GM19324 (cell line): ENCODE measurements around the gene ANKRD23.

Experiments used
- ATAC-seq: cut with Tn5 transposase; IDR thresholded peaks from one replicate; pipeline ENCODE4 v1.9.1; 2021; ENCODE audit warnings: mild to moderate bottlenecking, moderate library complexity; ENCODE audit not compliant: unreplicated experiment, low FRiP score

The ANKRD23 gene

DNA sequence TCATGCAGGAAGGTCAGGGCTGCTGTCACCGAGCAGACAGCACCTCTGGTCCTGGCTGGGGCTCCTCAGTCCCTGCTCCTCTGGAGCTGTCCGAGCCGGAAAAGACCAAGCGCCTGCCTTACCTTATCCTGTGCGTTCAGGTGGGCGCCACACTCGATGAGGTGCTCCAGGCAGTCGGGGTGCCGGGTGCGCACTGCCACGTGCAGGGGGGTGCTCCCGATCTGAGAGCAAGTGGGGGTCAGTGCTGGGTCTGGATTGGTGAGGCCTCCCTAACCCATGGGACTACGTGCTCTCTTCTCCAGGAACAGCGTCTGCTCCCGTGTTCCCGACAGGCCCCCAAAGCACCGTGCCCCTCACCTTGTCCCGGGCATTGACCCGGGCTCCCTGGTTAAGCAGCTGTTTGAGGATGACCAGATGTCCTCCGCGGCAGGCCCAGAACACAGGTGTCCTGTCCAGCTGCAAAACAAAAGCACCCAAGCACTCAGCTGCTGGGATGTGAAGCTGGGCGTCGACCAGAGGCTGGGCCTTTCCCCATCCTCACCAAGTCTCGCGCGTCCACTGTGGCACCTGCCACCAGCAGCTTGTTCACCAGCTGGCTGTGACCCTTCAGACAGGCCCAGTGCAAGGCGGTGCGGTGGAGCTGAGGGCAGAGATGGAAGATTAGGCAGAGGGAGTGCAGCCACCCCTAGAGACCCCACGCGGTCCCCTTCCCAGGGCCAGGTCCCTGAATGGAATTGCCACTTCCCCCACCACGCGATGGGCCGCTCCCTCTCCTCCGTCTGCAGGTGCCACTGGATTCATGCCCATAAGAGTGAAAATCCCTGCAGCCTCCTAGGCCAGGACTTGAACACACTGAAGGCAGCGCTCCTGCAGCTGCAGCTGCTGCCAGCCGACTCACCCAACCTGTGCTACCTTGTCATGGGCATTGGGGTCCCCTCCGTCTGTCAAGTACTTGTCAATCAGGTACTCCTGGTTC, 3.7 kb downstream of the ANKRD23 start:
- ATAC-seq: no peak

DNA sequence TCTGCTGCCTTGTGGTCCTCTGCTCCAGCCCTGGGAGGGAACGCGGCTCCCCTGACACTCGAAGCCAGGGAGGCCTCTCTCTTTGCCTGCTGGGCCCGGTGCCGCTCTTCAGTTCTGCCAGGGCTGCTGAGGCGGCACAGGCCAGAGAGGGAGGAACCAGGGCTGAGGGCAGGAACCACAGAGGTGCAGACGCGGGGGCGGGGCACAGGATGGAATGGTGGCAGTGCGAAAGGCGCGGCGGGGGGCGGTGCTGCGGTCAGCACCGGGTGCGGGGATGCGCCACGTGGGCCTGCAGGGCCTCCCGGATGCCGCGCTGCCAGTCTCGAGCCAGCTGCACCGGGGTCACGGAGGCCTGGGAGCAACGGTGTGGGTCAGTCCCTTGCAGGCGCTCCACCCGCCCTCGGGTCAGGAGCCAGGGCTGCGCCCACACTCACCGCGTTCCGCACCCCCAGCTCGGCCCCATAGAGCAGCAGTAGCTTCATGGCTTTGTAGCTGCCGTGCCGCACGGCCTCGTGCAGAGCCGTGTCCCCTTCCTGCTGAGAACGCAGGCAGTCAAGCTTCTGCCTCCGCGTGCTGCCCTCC, 4.4 kb downstream of the ANKRD23 start:
- peak; percentile 81 for ATAC-seq

DNA sequence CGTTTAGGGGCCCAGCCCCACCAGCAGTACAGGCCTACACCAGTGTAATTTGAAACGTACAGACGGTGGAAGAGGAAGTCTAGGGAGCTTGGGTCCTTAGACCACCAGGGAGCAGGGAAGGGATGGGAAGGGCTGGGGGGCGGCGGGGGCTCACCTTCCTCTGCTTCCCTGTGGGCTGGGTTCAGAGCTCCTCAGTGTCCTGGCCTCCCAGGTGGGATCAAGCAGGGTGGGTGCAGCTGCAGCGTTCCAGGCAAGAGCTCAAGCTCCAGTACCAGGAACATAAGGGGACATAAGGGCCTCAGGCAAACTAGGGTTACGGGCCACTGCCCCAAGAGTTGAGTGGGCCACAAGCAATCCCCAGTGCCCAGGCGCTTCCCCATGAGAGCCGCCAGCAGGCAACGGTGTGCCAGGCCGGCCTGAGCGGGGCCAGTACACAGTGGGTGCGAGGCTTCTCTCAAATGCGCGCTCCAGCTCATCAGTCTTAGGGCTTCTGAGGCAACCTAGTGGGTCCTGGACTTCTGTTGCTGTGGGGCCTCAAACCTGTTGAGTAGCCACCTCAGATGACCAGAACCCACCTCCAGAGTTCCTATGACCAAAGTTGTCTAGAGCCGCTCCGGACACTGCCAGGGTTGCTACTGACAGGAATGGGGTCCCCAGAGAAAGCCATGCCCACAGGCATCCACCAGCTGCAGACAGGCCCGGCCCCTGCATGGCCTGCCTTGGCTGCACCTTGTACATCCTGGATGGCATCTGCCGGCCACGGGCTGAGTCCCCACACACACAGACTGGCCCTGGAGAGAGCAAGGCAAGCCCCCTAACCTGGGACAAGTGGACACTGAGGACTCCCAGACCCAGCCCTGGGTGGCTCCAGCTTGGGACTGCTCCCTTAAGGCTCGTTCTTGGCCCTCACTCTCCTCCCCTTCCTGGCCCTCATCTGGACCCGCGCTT, 5.2 kb downstream of the ANKRD23 start:
- no peak for ATAC-seq

- no peak for ATAC-seq
Observed at GRCh38 chr2:96837575-96837974, 6.2 kb downstream of the ANKRD23 start.

- no peak for ATAC-seq
Observed at GRCh38 chr2:96835830-96836229, 8.0 kb downstream of the ANKRD23 start.

DNA sequence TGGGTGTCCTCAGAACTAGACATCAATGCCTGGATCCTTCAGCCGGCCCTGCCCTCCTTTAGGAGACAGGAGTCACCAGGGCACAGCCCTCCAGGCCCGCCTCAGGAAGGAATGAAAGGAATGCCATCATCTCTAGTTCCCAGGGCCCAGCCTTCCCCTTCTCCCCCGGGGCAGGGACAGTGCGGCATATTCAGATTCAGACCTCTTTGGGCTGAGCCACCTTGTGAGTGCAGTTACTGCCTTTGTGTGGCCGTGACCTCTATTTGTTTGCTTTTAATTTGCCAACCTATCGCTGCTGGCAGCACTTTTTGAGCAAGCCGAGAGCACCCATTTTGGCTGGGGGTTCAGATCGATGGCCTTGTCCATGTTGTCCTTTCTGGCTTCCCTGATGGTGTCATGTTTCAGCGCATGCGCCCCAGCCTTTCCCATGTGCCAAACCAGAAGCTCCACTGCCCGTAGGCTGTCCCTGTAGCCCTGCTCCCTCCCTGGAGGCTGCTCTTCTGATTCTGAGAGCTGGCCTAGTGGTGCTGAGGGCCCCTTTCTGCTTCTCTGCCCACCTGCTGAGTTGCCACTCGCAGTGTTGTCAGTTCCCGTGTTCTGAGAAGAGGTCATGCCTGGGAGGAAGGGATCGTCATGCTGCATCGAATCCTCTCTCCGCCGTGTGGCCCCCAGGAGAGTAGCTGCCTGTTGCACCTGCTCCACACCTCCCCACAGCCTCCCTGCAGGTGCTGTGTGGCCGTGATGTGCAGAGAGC, 10.9 kb downstream of the ANKRD23 start:
- ATAC-seq: no peak

DNA sequence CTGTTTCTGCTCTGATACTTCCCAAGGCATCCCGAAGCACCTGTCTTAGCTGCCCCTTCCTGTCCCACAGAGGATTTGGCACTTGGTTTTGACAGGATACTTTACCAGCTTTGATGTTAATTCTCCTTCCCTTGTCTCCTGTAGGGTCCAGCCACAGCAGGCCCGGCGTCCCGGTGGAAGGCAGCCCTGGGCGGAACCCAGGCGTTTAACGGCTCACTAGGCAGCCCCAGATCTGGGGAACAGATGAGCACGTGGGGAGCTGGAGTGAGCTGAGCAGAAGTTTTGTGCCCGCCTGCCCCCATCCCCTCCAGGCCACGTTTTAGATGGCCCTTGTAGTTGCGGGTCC, 11.4 kb downstream of the ANKRD23 start:
- ATAC-seq: no peak

DNA sequence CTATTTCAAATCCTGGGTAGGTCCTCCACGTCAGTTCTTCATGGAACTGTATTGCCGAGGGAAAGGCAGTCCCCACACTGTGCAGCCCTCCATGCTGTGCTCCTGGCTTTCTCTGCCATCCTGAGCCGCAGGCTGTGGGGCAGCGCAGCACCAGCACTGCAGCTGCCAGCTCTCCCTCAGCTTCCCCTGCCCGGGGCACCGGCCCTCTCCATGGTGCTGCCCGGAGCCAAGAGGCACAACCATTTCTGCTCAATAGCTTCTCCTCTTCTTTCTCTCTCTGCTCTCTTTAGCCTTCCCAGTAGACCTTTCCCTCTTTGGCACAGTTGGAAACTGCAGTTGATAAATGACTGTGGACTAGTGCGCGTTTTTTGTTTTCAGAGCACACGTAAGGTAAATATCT, 12.1 kb downstream of the ANKRD23 start:
- no peak for ATAC-seq

DNA sequence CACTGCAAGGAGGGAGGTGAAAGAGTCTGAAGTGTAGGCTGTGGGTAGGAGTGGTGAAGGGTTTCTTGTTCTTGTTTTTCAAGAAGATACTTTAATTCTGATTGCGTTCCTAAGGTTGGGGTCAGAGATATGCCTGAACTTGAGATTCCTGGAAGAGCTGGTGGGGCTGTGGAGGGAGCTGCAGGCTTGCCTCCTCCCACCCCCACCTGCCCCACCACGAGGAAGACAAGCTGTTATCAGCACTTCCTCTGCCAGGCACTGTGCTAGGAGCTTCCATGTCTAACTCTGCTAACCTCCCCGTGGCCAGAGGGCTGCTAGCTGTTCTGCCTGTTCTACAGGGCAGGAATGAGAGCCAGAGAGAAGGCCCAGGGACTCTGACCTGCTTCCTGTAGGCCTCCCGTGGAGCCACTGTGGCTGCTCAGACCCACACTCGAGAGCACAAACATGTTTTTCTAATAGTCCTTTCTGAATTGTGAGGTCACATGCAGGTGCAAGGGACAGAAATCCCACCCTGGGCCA, 13.7 kb downstream of the ANKRD23 start:
- no peak for ATAC-seq

DNA sequence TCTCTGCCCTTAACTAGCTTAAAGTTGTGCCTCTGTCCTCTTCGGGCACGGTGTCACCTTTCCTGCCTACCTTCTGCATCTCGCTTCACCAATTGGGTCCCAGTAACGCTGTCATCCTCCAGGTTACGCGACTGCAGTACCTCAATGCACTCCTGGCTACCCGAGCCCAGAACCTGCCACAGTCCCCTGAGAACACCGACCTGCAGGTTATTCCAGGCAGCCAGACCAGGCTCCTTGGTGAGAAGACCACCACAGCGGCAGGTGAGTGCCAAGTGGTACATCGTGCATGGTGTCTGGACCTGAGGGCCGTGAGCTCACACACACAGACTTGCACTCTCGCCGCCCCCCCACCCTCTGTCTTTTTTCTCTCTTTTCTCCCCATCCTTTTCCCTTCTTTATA, 14.9 kb downstream of the ANKRD23 start:
- no peak for ATAC-seq

GRCh38 chr2:96828436-96828835, 15.4 kb downstream of the ANKRD23 start:
- ATAC-seq: no peak

DNA sequence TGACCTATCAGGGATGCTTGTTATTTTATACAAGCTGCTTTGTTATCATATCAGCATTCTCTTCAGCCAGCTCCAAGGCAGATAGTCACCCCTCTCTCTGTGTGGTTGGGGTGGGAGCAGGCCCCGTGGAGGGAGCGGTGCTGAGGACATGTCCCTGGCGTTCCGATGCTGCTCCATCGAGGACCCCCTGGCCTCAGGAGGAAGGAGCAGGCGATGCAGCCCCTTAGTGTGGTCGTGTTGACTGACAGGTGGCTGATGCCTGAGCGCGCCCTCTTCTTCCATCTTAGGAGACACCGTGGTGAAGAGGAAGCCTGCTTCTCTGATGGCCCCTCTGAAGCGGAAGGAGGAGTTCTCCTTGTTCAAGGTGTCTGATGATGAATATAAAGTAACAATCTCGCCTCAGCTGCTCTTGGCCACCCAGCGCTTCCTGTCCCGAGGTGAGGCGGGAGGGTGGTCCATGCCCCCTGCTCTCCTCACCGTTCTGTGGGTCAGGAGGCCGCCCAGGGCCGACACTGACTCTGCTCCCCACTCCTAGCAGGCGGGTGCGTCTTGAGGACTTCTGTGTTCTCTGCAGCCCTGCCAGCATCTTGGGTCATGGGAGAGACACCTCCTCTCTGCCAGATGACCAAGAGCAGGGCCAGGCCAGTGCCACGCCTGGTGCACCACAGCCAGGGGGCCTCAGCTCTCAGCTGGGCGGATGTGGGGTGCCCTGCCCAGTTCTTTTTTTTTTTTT, 17.1 kb downstream of the ANKRD23 start:
- no peak for ATAC-seq

GRCh38 chr2:96825057-96825456, 18.8 kb downstream of the ANKRD23 start:
- ATAC-seq: no peak

- ATAC-seq: no peak
Observed at GRCh38 chr2:96824079-96824870, 19.5 kb downstream of the ANKRD23 start.

DNA sequence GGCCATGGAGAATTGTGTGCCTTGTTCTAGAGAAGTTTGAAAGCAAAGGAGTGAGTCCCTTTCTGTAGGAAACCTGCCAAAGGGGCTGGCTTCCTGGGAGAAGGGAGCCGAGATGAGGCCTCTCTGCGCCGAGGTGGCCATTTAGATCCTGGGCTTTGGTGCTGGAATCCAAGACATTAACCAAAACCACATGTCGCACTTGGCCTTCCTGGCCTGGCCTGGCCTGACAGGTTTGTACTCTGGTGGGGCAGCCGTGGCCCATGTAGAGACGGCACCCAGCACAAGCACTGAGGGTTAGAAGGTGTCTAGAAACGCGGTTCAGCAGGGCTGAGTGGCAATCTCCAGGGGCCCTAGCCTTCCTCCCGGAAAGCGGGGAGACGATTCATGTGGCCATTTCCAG, 20.6 kb downstream of the ANKRD23 start:
- ATAC-seq: no peak

- ATAC-seq: no peak
Observed at GRCh38 chr2:96822786-96823185, 21.0 kb downstream of the ANKRD23 start.

DNA sequence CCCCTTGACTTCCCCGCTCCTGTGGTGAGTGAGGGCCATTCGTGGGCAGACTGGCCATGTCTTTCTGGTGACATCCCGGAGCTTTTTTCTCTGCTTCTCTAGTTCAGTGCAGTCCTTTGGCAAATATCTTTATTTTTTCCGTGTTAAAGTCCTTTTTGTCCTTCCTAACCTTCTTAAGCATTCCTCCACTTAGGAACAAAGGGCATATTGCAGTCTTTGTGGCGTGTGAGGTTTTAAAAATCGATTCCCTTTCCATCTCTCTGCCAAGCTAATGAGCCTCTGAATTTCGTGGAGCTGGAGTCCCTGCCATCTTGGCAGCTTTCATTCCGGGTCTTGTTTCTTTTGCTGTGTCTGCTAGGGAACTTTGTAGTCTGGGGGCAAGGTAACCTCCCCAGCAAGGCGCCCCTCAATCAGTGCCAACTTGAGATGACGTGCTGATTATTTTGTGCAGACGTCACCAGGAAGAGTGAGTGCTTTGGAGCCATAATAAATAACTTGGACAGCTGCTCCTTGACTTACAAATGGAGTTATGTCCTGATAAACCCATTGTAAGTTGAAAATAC, 22.6 kb downstream of the ANKRD23 start:
- no peak for ATAC-seq

GRCh38 chr2:96819876-96820511, 23.8 kb downstream of the ANKRD23 start:
- no peak for ATAC-seq
